Fibroblast of mammary gland (primary cell): ENCODE measurements around the gene SUGP2.

Experiments
- DNase-seq: peaks from one replicate; pipeline ENCODE4 v3.0.0-alpha.2; 2010; ENCODE audit warnings: low read depth
- H3K4me3 ChIP-seq: 2 replicates; pipeline ENCODE4 v1.5.1; 2011; ENCODE audit warnings: low read depth, mild to moderate bottlenecking, low read length, moderate library complexity; ENCODE audit not compliant: control insufficient read depth
- CTCF ChIP-seq: conservative IDR thresholded peaks from 2 replicates; pipeline ENCODE4 v1.5.1; 2011; ENCODE audit warnings: low read depth, low read length, inconsistent platforms; ENCODE audit not compliant: control insufficient read depth, insufficient read depth

The SUGP2 gene

DNA sequence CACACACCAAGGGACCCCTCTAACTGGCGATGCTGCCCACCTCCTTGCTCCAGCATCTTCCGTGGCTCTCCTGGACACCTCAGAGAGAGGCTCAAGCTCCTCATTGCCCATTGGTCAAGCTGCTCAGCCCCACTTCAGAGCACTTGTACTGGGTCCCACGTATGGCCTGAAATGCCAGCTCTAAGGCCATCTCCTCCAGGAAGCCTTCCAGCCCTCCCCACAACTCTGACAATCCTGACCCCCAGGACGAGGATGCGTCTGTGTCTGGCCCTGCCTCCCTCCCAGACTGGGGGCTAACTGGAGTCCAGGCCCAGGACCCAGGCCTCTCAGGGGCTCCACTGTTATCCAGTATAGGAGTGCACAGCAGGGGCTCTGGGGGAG is 84.4 kb downstream of the SUGP2 start:
- no peak overlapping the region for H3K4me3 ChIP-seq
- no peak for TF ChIP-seq CTCF
- no peak for DNase-seq

- H3K4me3 ChIP-seq, result no peak overlapping the region
- TF ChIP-seq CTCF, result no peak
- no peak for DNase-seq
These were observed 85.0 kb downstream of the SUGP2 start for GRCh38 chr19:18948075-18948975.

DNA sequence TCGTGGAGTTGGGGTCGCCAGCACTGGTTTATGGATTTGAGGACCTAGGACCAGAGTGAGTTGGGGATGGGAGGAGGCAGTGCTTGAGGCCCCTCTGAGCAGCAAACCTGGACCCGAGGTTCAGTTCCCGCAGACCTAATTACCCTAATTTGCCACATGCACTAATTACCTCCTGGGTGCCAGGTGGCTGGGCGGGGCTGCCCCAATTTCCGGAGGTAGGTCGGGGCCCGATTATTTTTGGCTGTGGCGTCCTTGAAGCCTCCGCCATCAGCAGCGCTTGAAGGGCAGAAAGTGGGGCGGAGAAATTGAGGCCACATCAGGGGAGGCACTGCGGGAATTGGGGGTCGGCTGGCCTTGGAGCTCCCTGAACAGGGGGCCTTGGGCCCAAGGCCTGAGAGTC is 86.4 kb downstream of the SUGP2 start:
- no peak for DNase-seq
- TF ChIP-seq CTCF, result no peak
- no peak overlapping the region for H3K4me3 ChIP-seq

- no peak for DNase-seq
- TF ChIP-seq CTCF, result no peak
- no peak overlapping the region for H3K4me3 ChIP-seq
These were observed 87.0 kb downstream of the SUGP2 start for GRCh38 chr19:18946335-18946734.

- no peak for TF ChIP-seq CTCF
- no peak for DNase-seq
These were observed 88.0 kb downstream of the SUGP2 start for GRCh38 chr19:18945297-18945696.

DNA sequence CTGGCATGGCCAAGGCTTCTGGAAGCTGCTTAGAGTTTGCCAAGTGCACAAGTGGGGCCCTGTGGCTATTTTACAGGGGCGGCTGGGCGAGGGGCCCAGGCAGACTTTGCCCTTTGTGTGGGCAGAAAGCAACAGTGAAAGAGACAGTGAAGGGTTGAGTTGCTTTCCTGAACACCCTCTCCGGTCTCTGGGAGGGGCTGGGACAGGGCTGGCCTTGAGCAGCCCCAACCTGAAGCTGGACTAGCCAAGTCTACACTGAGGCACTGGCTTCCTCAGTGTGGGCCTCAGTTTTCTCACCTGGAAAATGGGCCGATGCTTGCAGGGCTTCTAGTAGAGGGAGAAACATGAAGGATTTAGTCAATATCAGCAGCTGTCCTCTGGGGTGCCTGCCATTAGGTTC is 89.9 kb downstream of the SUGP2 start:
- no peak for TF ChIP-seq CTCF
- H3K4me3 ChIP-seq, result no peak overlapping the region
- no peak for DNase-seq

More at GRCh38 chr19:18945297-18945696, 88.0 kb downstream of the SUGP2 start:
- no peak overlapping the region for H3K4me3 ChIP-seq

GRCh38 chr19:18942692-18943091 is 90.6 kb downstream of the SUGP2 start:
- no peak overlapping the region for H3K4me3 ChIP-seq

More at GRCh38 chr19:18942692-18943091, 90.6 kb downstream of the SUGP2 start:
- no peak for TF ChIP-seq CTCF
- DNase-seq, result no peak
